ACC112 (cell line): ENCODE results near the gene LIN28B.
A peak's percentile ranks its signal among the peaks of the same experiment; 100 is the strongest.
"Not testable (repeated sequence)": the region's sequence is repeated elsewhere in the genome, so short reads cannot be mapped to it uniquely, and the experiment has no call there.

Experiments used
- H2AFZ ChIP-seq: fragments of 200-600 bp; sonication (generic); one replicate; pipeline ENCODE4 v1.6.0; 2017; ENCODE audit warnings: antibody characterized with exemption, low read length; ENCODE audit not compliant: unreplicated experiment
- H3K27ac ChIP-seq: fragments of 200-600 bp; sonication (generic); 2 replicates; pipeline ENCODE4 v1.5.1; 2014; ENCODE audit warnings: low read depth, mild to moderate bottlenecking, antibody characterized with exemption, low read length, moderate library complexity
- H3K27me3 ChIP-seq: fragments of 200-600 bp; sonication (generic); 2 replicates; pipeline ENCODE4 v1.6.1; 2014; ENCODE audit warnings: mild to moderate bottlenecking, antibody characterized with exemption, low read length, moderate library complexity, mixed read lengths; ENCODE audit not compliant: insufficient read depth
- H3K36me3 ChIP-seq: fragments of 200-600 bp; sonication (generic); 2 replicates; pipeline ENCODE4 v1.6.1; 2016; ENCODE audit warnings: mild to moderate bottlenecking, antibody characterized with exemption, low read length, moderate library complexity, mixed read lengths; ENCODE audit not compliant: insufficient read depth
- H3K4me1 ChIP-seq: fragments of 200-600 bp; sonication (generic); one replicate; pipeline ENCODE4 v1.6.1; 2016; ENCODE audit warnings: low read length, mixed read lengths; ENCODE audit not compliant: insufficient read depth, unreplicated experiment, control insufficient read depth
- H3K4me3 ChIP-seq: fragments of 200-600 bp; sonication (generic); 2 replicates; pipeline ENCODE4 v1.5.1; 2014; ENCODE audit warnings: mild to moderate bottlenecking, low read depth, low read length
- H3K79me2 ChIP-seq: fragments of 200-600 bp; sonication (generic); one replicate; pipeline ENCODE4 v1.6.0; 2016; ENCODE audit warnings: low read length; ENCODE audit not compliant: control insufficient read depth, unreplicated experiment, insufficient read depth

LIN28B gene

DNA sequence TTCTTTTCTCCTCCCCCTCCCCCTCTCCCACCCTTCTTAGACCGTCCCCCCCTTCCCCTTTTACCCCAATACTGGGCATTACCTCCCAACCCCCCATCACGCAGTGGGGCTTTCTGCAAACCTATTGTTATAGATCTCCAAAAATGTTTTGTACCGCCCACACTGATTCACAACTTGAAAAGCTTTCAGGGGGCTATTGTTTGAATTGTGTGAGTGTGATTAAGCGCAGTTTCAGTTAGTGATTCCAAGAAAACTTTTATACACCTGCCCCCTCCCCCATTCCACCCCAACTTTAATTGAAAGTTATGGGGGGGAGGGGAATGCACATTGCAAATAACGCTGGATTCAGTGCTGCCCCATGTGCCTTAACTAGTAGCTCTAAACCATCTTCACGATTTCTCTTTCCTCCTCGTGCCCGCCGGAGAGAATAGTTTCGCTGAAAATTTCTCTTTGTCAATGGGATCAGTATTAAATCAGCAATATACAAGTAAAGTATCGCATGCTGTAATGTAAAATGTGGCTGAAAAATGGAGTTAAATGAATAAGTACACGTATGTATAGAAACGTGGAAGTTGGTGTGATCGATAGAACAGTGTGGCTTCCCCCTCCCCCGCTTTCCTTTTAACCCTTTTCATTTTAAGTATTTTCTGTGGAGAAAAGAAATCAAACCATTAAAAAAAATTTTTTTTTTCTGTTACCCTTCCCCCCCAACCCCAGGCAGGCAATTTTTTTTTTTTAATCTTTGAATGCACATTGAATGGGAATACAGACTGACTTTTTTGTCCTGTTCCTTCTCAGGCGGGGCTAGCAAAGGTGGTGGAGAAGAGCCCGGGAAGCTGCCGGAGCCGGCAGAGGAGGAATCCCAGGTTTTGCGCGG lies 632 bp downstream of the LIN28B start:
- no peaks in the 10 kb centered on the region for H3K4me1 ChIP-seq
- H3K27me3 ChIP-seq: peaks cover 74% of the 10 kb centered on the region
- peak overlapping the region; percentile 16; the same call in 1 of the 2 replicates for H3K4me3 ChIP-seq
- H2AFZ ChIP-seq: no peak overlapping the region
- no peaks in the 10 kb centered on the region for H3K36me3 ChIP-seq
- no peaks in the 10 kb centered on the region for H3K79me2 ChIP-seq
- H3K27ac ChIP-seq: no peak overlapping the region

DNA sequence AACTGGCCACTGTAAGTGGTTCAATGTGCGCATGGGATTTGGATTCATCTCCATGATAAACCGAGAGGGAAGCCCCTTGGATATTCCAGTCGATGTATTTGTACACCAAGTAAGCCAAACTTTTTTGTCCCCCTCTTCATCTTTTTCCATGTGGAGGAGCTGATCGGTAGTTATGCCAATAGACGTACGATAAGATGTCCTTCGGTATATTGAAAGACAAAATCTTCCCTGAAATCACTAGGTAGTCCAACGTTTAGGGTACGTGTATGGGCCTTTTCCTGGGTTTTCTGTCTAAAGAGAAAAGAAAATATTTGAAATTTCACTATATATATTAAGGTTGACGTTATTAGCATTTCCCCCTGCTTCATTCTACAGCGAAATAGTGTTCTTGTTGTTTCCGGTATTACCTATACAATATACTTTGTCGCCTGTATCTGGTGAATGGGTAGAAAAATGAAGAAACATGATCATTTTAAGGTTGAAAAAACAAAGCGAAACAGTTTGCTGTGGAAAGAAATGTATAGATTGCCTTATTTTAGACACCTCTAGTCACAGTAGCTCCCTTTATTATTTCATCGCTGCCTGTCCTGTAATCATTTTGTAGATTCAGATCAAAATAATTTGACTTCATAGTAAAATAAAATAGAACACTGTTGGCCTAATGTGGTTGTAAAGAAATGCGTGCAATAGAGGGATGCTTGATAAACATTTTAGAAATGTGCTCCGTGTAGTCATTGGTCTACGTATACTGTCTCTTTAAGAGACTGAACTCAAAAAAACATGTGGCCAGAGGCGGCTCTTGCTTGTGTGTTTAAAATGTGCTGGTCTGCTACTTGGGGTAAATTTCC lies 1.5 kb downstream of the LIN28B start:
- Histone ChIP-seq H2AFZ (no peak overlapping the region), H3K4me3 (0 out of 2 replicates have a peak overlapping the region, but pooled peaks have one; percentile 16), H3K4me1 (no peaks in the 10 kb centered on the region), H3K27ac (no peak overlapping the region), H3K27me3 (peaks cover 65% of the 10 kb centered on the region), H3K79me2 (no peaks in the 10 kb centered on the region), H3K36me3 (no peaks in the 10 kb centered on the region)

DNA sequence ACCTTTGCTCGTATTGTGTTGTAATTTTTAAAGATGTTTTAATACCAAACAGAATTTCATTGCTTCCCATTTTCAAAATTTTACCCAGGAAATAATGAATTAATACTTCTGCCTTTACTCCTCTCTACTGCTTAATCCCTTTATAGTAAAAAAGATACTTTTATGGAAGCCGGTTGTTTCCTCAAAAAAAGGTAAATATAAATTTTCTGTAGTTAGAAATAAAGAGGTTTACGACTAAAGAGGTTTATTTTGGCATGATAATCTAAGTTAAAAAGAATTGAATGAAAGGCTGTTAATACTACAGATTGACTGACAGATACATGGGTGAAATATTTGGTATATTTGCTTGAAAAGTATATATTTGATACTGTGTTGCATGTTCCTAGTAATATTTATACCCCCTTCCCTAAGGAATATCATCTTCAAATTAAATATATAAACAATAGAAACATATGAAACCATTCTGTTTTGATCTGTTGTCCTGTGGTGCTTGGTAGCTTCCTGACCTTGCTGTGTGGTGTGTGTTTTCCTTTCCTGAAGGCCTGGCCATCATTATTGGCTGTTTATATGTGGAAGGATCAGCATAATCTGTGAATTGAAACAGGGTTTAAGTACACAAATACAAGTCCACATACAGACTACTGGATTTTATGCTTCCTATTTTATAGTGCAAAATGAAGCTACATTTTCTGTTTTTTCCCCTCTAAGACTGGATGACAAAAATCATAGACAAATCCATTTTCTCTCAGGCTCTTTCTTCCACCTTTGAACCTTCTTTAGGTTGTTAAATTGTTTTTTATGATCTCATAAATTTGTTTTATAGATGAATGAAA lies 2.3 kb downstream of the LIN28B start:
- Histone ChIP-seq H3K4me3 (no peak overlapping the region), H3K27me3 (peaks cover 57% of the 10 kb centered on the region), H3K36me3 (no peaks in the 10 kb centered on the region), H3K79me2 (no peaks in the 10 kb centered on the region), H2AFZ (no peak overlapping the region), H3K27ac (no peak overlapping the region), H3K4me1 (no peaks in the 10 kb centered on the region)

DNA sequence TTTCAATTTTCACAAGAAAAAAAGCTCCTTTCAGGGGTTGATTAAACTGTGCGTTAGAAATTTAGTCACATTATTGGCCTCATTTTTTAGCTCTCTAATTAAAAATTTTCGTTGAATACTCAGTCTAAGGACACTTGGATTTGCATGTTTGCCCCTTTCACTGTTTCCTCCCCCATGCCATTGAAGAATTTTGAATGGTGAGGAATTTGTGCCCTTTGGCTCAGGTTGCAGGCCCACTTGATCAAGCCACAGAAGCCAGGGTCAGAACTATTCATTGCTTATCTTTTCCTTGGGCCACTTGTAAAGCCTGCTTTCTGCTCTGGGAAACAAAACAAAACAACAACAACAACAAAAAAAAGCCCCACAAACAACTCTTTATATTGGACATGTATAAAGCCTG lies 12.2 kb downstream of the LIN28B start:
- H3K27me3 ChIP-seq: no peaks in the 10 kb centered on the region
- no peaks in the 10 kb centered on the region for H3K36me3 ChIP-seq
- no peak overlapping the region for H2AFZ ChIP-seq
- H3K4me3 ChIP-seq: no peak overlapping the region
- H3K79me2 ChIP-seq: no peaks in the 10 kb centered on the region
- peaks cover 8% of the 10 kb centered on the region for H3K4me1 ChIP-seq
- H3K27ac ChIP-seq: no peak overlapping the region

DNA sequence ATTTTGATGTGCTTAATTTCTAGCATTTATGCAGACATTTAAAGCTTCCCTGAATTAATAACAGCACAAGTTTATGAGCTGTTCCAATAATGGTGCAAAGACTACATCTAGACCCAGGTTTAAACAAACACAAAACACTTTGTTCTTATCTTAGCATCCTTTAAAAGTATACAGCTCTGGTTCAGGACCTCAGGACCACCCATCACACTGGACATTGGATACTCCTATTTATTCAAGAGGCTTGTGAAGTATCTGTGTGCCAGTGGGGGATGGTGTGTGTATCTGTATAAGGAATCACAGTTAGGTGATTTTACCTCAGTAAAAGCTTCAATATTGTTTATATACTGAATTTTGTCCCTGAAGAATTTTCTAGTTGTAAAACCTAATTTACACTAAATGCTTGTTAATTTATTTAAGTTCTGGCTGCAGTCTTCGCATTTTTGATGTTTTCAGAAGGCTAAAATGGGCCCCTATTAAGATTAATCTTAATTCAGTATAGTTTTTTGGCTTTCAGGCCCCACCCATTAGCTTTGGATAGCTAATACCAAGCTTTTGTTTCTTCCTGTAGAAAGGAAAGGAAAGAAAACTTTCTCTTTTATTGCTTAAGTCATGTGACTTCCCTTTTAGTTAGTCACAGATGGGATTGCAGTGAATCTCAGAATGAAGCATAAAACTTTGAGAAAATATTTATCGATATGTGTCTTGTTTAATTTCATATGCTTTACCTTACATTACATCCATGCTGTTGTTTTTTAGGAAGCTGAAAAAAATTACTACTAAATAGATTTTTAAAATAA lies 13.1 kb downstream of the LIN28B start:
- Histone ChIP-seq H3K4me1 (peaks cover 8% of the 10 kb centered on the region), H3K27ac (no peak overlapping the region), H3K4me3 (no peak overlapping the region), H3K36me3 (no peaks in the 10 kb centered on the region), H3K79me2 (no peaks in the 10 kb centered on the region), H3K27me3 (no peaks in the 10 kb centered on the region), H2AFZ (peak overlapping the region; percentile 79)

DNA sequence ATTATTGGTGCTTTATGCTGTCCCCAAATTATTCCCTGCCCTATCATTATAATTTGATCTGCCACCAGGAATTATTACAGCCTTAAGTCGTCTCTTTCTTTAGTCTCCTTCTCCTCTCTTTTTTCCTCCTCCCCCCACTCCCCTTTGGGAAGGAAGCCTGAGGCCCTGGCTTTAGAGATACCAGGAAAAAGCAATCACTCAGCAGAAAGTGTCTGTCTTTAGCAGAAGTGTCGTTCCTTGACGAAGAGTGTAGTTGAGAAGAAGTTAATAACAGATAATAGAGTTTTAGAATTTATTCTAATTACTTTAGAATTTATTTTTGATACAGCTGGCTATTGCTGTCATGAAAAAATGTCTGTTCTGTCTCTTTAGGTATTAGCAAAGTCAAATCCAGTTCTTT lies 16.5 kb downstream of the LIN28B start:
- Histone ChIP-seq H3K4me3 (no peak overlapping the region), H3K79me2 (no peaks in the 10 kb centered on the region), H3K27ac (no peak overlapping the region), H3K27me3 (no peaks in the 10 kb centered on the region), H3K4me1 (peaks cover 8% of the 10 kb centered on the region), H3K36me3 (no peaks in the 10 kb centered on the region), H2AFZ (no peak overlapping the region)

DNA sequence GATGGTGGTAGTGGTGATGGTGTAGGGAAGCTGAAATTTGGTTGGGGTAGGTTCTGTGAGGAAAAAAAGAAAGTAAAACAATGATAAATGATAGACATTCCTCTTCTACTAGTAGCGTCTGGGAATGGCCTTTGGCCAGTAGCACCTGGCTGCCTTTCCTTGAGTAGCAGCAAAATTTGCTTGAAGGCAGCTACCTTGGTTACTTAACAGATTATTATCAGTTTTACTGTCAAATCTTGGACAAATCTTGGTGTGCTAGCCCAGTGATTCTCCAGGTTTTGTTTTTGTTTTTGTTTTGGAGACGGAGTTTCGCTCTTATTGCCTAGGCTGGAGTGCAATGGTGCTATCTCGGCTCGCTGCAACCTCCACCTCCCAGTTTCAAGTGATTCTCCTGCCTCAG lies 26.4 kb downstream of the LIN28B start:
- Histone ChIP-seq H3K4me1 (no peaks in the 10 kb centered on the region), H3K27me3 (no peaks in the 10 kb centered on the region), H3K27ac (no peak overlapping the region), H3K4me3 (no peak overlapping the region), H2AFZ (no peak overlapping the region), H3K79me2 (no peaks in the 10 kb centered on the region), H3K36me3 (no peaks in the 10 kb centered on the region)

DNA sequence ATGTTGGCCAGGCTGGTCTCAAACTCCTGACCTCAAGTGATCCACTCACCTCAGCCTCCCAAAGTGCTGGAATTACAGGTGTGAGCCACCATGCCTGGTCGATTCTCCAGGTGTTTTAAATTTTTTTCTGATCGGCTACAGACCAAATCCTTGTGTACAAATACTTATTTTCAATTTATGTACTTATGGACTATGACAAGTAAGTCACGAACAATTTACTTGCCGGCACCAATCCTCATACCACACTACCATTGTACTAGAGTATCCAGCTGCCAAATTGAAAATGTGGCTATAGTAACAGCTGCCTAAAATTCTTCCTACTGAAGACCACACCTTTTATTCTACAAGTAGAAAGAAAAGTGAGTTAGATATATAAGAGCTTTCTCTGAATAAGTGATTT lies 26.9 kb downstream of the LIN28B start:
- Histone ChIP-seq H3K27ac (no peak overlapping the region), H3K4me1 (no peaks in the 10 kb centered on the region), H3K79me2 (no peaks in the 10 kb centered on the region), H3K36me3 (no peaks in the 10 kb centered on the region), H3K4me3 (no peak overlapping the region), H2AFZ (no peak overlapping the region), H3K27me3 (no peaks in the 10 kb centered on the region)

DNA sequence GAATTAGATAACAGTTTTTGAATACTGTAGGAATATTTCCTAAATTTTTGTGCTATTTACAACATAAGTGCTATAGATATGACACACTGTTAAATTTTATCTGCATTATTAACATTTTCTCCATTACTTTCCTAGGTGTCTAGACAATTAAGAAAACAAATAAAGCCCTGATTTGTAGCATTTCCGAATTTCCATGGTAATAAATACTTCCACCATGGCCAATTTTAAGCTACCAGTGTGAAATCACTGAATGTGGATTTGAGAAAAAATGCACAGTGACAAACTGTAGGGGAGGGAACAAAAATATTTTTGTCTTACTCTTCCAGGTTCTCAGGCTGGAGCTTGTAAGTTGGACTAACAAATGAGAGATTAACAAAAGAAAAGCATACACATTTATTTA lies 27.9 kb downstream of the LIN28B start:
- no peak overlapping the region for H2AFZ ChIP-seq
- no peaks in the 10 kb centered on the region for H3K36me3 ChIP-seq
- H3K27ac ChIP-seq: no peak overlapping the region
- no peaks in the 10 kb centered on the region for H3K79me2 ChIP-seq
- no peaks in the 10 kb centered on the region for H3K27me3 ChIP-seq
- no peaks in the 10 kb centered on the region for H3K4me1 ChIP-seq
- no peak overlapping the region for H3K4me3 ChIP-seq

DNA sequence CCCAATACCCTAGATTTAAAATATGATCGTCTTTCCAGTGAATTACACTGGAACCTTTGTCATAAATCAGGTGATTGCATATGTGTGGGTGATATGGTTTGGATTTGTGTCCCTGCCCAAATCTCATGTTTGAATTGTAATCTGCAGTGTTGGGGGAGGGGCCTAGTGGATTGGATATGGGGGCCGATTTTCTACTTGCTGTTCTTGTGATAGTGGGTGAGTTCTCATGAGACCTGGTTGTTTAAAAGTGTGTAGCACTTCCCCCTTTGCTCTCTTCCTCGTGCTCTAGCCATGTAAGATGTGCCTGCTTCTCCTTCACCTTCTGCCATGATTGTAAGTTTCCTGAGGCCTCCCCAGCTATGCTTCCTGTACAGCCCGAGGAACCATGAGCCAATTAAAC lies 29.0 kb downstream of the LIN28B start:
- not testable (repeated sequence) for H3K79me2 ChIP-seq, H3K27ac ChIP-seq, H3K4me3 ChIP-seq, H2AFZ ChIP-seq, H3K27me3 ChIP-seq, H3K36me3 ChIP-seq, H3K4me1 ChIP-seq
